GM10847 (cell line): ENCODE results near the gene CUZD1.

Experiments used
- POLR2A ChIP-seq: IDR thresholded peaks from 2 replicates; pipeline ENCODE4 v1.6.1; 2011; ENCODE audit not compliant: insufficient read length; ENCODE audit errors: extremely low read depth

The CUZD1 gene

GRCh38 chr10:122829454-122829853, 16.2 kb downstream of the CUZD1 start:
- TF ChIP-seq POLR2A = no peak

GRCh38 chr10:122828716-122829255, 16.9 kb downstream of the CUZD1 start:
- TF ChIP-seq POLR2A = no peak

- TF ChIP-seq POLR2A = no peak
These were observed 18.4 kb downstream of the CUZD1 start for GRCh38 chr10:122827302-122827701.

GRCh38 chr10:122822973-122823690, 22.5 kb downstream of the CUZD1 start:
- TF ChIP-seq POLR2A = no peak

GRCh38 chr10:122821808-122822207, 23.8 kb downstream of the CUZD1 start:
- TF ChIP-seq POLR2A = no peak

- TF ChIP-seq POLR2A = no peak
These were observed 30.2 kb downstream of the CUZD1 start for GRCh38 chr10:122815458-122815857.

- no peak for TF ChIP-seq POLR2A
These were observed 31.2 kb downstream of the CUZD1 start for GRCh38 chr10:122814493-122814892.

GRCh38 chr10:122812751-122813150, 32.9 kb downstream of the CUZD1 start:
- no peak for TF ChIP-seq POLR2A

GRCh38 chr10:122802282-122802681, 43.4 kb downstream of the CUZD1 start:
- TF ChIP-seq POLR2A = no peak

GRCh38 chr10:122798704-122799231, 46.9 kb downstream of the CUZD1 start:
- TF ChIP-seq POLR2A = no peak

- TF ChIP-seq POLR2A = no peak
These were observed 48.9 kb downstream of the CUZD1 start for GRCh38 chr10:122796796-122797195.

GRCh38 chr10:122795924-122796323, 49.7 kb downstream of the CUZD1 start:
- no peak for TF ChIP-seq POLR2A

- no peak for TF ChIP-seq POLR2A
These were observed 59.4 kb downstream of the CUZD1 start for GRCh38 chr10:122786269-122786668.

- no peak for TF ChIP-seq POLR2A
These were observed 62.7 kb downstream of the CUZD1 start for GRCh38 chr10:122782911-122783310.
